ENCODE data around the gene VAV2.

DNA sequence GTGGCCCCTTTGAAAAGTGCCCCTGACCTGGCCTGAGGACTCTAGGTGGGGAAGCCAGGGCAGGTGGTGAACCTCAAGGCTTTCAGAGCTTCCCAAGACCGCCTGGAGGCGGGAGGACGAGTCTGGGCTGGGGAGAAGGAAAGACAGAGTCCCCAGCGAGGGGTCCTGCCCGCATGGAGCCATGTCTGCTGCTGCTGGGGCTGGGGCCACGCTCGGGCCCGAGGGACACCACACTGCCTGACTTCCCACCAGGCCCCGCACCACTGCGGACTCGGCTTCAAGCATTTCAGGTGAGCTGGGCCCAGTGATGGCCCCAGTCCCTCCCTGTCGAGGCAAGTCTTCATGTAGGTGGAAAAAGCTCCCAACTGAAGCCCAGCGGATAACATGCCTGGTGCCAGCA, 191.9 kb downstream of the VAV2 start:
- TF ChIP-seq, protein P1, sequence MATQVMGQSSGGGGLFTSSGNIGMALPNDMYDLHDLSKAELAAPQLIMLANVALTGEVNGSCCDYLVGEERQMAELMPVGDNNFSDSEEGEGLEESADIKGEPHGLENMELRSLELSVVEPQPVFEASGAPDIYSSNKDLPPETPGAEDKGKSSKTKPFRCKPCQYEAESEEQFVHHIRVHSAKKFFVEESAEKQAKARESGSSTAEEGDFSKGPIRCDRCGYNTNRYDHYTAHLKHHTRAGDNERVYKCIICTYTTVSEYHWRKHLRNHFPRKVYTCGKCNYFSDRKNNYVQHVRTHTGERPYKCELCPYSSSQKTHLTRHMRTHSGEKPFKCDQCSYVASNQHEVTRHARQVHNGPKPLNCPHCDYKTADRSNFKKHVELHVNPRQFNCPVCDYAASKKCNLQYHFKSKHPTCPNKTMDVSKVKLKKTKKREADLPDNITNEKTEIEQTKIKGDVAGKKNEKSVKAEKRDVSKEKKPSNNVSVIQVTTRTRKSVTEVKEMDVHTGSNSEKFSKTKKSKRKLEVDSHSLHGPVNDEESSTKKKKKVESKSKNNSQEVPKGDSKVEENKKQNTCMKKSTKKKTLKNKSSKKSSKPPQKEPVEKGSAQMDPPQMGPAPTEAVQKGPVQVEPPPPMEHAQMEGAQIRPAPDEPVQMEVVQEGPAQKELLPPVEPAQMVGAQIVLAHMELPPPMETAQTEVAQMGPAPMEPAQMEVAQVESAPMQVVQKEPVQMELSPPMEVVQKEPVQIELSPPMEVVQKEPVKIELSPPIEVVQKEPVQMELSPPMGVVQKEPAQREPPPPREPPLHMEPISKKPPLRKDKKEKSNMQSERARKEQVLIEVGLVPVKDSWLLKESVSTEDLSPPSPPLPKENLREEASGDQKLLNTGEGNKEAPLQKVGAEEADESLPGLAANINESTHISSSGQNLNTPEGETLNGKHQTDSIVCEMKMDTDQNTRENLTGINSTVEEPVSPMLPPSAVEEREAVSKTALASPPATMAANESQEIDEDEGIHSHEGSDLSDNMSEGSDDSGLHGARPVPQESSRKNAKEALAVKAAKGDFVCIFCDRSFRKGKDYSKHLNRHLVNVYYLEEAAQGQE (IDR thresholded peaks at IDR 0.05; ENCODE audit: low read depth, low read length) = no peak
- TF ChIP-seq CTCF (IDR thresholded peaks at IDR 0.05) = no peak
- no peak for TF ChIP-seq EP300 (IDR thresholded peaks at IDR 0.05; ENCODE audit: borderline replicate concordance in 1 of 2, low read depth in 1 of 2, low read length in 1 of 2)

All from SK-N-SH (cell line).